GM12891 (cell line): ENCODE results near the gene HPD.
A peak's percentile ranks its signal among the peaks of the same experiment; 100 is the strongest.

Experiments used
- DNase-seq: peaks from one replicate; pipeline ENCODE4 v3.0.0; 2011; ENCODE audit warnings: low spot score; ENCODE audit not compliant: insufficient read length
- FAIRE-seq: peaks from 2 replicates; lab custom pipeline; 2011; peaks lifted over from hg19 to GRCh38; lab: Jason Lieb, UNC
- PAX5 ChIP-seq: IDR thresholded peaks from 2 replicates; pipeline ENCODE4 v1.6.1; 2011; ENCODE audit warnings: low read length, moderate library complexity, mild to moderate bottlenecking; ENCODE audit not compliant: insufficient read depth, severe bottlenecking
- POLR2A ChIP-seq: IDR thresholded peaks from 2 replicates; pipeline ENCODE4 v1.6.1; 2011; ENCODE audit warnings: low read depth, low read length, control low read depth
- POLR2AphosphoS5 ChIP-seq: IDR thresholded peaks from 2 replicates; pipeline ENCODE4 v1.6.1; 2011; ENCODE audit warnings: low read depth, low read length, control low read depth
- POU2F2 ChIP-seq: IDR thresholded peaks from 2 replicates; pipeline ENCODE4 v1.6.1; 2011; ENCODE audit warnings: low read depth, mild to moderate bottlenecking, control low read depth, low read length, moderate library complexity
- SPI1 ChIP-seq: IDR thresholded peaks from 2 replicates; pipeline ENCODE4 v1.6.1; 2011; ENCODE audit warnings: low read depth, low read length, control low read depth
- TAF1 ChIP-seq: IDR thresholded peaks from 2 replicates; pipeline ENCODE4 v1.6.1; 2011; ENCODE audit warnings: low read depth, low read length, control low read depth

The HPD gene

DNA sequence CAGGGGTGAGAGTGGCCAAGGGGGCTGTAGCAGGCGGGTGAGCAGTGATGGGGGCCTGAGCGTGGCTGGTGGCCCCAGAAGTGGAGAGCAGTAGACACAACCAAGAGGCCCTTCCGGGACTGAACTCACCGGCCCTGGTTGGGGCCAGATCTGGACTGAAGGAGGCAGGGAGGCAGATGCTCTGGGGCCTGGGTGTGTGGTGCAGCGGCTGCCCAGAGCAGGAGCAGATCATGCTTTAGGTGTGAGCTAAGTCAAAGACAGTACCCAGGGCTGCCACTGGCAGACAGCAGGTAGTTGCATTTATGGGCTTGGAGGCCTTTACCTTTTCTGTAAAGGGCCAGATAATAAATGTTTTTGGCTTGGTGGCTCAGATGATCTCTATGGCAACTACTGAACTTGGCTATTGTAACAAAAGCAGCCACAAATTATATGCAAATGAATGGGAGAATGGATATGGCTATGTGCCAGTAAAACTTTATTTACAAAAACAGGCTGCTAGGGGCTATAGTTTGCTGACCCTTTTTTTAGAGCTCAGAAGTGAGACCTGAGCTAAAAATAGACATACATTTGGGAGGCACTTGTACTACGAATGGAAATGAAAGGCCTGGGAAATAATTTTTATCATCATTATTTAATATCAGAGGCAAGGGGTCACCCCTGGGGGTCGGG is 29.3 kb downstream of the HPD start:
- TF ChIP-seq TAF1 (no peak), SPI1 (no peak), PAX5 (no peak), POU2F2 (no peak), POLR2A (no peak), POLR2AphosphoS5 (no peak)
- FAIRE-seq (no peak), DNase-seq (no peak)

DNA sequence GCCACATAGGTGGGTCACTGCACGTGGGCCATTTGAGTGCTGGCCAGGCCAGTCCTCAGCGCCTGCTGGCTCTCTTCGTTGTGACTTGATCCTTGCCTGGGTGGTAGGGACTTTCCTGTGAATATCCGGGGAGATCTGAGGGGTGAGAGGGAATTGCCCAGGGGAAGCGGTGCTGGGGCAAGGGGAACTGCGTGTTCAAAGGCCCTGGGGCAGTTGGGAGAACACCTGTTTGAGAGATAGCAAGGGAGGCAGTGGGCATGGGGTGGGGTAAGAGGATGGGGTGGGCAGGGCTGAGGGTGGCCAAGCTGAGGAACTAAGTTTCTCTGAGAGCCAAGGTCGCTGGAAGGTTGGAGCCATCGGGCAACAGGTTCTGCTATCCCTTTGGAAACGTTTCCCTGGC is 29.8 kb downstream of the HPD start:
- TF ChIP-seq POU2F2 (no peak), SPI1 (no peak), POLR2A (no peak), TAF1 (no peak), PAX5 (no peak), POLR2AphosphoS5 (no peak)
- FAIRE-seq (no peak), DNase-seq (no peak)

DNA sequence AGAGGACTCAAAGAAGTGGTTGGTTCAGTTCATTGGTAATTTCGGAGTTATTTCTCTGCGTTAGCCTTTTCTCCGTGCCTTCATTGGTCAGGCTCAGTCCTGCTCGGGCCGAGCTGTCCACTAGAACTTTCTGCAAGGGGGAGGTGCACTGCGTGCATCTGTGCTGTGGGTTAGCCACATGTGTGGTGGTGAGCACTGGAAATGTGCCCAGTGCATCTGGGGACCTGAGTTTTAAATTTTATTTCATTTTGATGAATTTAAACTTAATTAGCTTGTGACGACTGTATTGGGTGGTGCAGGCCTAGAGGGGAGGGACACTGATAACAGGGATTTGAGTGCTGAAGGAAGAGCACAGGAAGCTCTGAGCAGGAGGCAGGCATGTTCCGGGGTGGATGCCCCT is 30.4 kb downstream of the HPD start:
- FAIRE-seq: no peak
- TF ChIP-seq TAF1: no peak
- no peak for TF ChIP-seq POLR2AphosphoS5
- TF ChIP-seq PAX5: no peak
- TF ChIP-seq SPI1: no peak
- TF ChIP-seq POLR2A: no peak
- no peak for TF ChIP-seq POU2F2

DNA sequence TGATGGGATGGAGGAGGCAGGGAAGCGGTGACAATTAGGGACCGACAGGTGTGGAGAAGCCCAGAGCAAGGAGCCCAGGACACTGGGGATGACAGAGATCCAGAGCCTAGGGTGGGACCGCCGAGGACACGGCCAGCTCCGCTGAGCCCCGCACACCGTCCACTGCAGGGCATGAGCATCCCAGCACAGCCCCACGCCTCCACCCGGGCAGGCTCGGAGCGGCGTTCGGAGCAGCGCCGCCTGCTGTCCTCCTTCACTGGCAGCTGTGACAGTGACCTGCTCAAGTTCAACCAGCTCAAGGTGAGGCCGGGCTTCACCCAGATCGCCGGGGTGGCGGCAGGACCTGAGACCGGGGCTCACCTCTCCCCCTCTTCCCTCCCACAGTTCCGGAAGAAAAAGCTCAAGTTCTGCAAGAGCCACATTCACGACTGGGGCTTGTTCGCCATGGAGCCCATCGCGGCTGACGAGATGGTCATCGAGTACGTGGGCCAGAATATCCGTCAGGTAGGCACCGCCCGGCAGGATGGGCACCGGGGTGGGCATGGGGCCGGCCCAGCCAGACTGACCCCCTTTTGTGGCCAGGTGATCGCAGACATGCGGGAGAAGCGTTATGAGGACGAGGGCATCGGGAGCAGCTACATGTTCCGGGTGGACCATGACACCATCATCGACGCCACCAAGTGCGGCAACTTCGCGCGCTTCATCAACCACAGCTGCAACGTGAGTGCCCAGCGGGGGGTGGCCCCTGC is 31.1 kb downstream of the HPD start:
- FAIRE-seq: no peak

More for the DNA sequence above, 30.4 kb downstream of the HPD start:
- no peak for DNase-seq

DNA sequence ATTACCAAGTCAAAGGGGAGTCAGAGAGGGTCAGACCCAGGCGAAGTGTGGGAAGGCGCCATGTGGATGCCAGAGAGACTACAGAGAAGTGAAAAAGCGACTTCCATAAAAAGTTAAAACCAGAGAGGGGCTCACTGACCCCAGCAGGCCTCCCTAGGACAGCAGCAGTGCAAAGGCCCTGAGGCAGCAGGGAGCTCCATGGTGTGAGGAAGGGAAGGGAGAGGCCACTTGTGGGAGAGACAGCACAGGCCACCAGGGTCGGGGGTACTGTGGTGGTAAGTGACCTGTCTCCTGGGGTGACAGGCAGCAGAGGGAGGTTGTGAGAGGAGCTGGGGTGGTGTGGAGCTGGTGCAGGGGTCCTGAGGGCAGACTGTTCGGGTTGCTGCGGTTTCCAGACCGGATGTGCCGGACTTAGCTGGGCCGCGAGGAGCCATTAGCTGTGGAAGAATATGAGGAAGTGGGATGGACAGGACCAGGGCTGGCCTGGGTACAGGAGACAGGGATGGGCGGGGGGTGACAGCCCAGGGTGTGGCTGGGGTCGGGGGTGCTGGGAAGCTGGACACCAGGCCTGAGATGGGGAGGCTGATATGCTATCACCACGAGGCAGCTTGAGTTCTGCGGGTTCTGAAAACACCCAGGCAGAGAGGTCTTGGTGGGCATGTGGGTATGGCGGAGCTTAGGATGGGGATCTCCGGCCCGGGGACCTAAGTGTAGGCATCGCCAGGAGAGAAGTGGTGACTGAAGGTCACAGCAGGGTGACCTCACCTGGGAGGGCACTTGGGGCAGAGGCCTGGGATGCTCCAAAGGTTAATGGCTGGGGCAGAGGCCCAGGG is 32.1 kb downstream of the HPD start:
- no peak for FAIRE-seq
- no peak for TF ChIP-seq POLR2AphosphoS5
- TF ChIP-seq SPI1: no peak
- TF ChIP-seq PAX5: no peak
- no peak for TF ChIP-seq TAF1
- no peak for DNase-seq

More for the DNA sequence above, 31.1 kb downstream of the HPD start:
- TF ChIP-seq SPI1 (no peak), POU2F2 (no peak), PAX5 (no peak)
- DNase-seq: no peak

DNA sequence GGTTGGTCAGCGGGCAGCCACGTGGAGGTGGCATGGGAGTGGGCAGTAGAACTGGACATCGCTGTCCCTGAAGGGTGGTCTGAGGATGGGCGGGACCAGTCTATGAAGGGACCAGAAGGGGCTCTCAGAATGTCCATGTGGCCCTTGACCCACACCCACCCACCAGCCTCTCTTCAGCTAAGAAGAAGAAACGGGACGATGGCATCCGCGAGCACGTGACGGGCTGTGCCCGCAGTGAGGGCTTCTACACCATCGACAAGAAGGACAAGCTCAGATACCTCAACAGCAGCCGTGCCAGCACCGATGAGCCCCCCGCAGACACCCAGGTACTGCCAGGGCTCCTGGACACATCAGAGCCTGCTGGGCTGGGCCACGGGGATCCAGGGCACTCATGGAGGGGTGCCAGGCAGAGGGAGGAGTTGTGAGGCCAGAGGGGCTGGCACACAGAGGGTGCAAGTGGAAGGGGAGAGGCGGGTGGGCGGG is 33.6 kb downstream of the HPD start:
- FAIRE-seq (no peak), DNase-seq (no peak)
- TF ChIP-seq POLR2AphosphoS5: no peak
- TF ChIP-seq TAF1: no peak
- TF ChIP-seq POU2F2: no peak
- TF ChIP-seq SPI1: no peak
- no peak for TF ChIP-seq PAX5
- no peak for TF ChIP-seq POLR2A

DNA sequence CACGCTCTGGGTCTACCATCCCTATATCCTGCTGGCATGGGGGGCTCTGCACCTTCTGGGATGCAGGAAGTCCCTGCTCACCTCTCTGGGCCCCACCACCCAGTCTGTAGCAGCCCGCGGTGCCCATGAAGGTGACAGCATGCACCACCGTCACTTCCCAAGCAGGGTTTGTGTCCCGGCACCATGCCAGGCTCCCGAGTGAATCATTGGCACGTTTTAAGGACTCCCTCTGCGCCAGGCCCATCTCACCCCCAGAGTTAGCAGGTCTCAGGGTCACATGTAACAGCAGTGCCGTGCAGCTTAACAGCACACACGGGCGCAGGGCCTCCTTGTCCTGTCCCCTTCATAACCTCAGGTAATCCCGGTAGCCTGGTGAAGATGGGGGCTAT is 34.9 kb downstream of the HPD start:
- FAIRE-seq (peak; percentile 75), DNase-seq (no peak)
- no peak for TF ChIP-seq PAX5
- no peak for TF ChIP-seq TAF1
- TF ChIP-seq SPI1: no peak
- no peak for TF ChIP-seq POLR2AphosphoS5
- no peak for TF ChIP-seq POLR2A
- no peak for TF ChIP-seq POU2F2

DNA sequence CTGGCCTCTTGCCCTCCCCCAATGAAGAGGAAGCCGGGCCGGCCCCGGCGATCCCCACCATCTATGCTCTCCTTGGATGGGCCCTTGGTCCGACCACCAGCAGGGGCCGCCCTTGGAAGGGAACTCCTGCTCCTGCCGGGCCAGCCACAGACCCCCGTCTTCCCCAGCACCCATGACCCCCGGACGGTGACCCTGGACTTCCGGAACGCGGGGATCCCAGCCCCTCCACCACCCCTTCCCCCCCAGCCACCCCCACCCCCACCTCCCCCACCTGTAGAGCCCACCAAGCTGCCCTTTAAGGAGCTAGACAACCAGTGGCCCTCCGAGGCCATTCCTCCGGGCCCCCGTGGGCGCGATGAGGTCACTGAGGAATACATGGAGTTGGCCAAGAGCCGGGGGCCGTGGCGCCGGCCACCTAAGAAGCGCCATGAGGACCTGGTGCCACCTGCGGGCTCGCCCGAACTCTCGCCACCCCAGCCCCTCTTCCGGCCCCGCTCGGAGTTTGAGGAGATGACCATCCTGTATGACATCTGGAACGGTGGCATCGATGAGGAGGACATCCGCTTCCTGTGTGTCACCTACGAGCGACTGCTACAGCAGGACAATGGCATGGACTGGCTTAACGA is 35.4 kb downstream of the HPD start:
- FAIRE-seq (no peak), DNase-seq (no peak)
- TF ChIP-seq POLR2A: no peak
